Mesenchymal stem cell (in vitro differentiated cells and primary cell): ENCODE measurements around the gene NDUFS7.

Source experiments
- DNase-seq: peaks from one replicate; pipeline ENCODE4 v3.0.0-alpha.2; 2013
- H2AFZ ChIP-seq: one replicate; pipeline ENCODE4 v1.6.1; 2013; ENCODE audit warnings: low read depth, mild to moderate bottlenecking, control low read depth, inconsistent platforms, low read length, moderate library complexity
- H2AK5ac ChIP-seq: 2 replicates; pipeline ENCODE4 v1.6.1; 2013; ENCODE audit warnings: low read length, moderate library complexity, mild to moderate bottlenecking, inconsistent platforms; ENCODE audit not compliant: severe bottlenecking
- H2BK120ac ChIP-seq: one replicate; pipeline ENCODE4 v1.6.1; 2013; ENCODE audit warnings: low read depth, mild to moderate bottlenecking, inconsistent platforms, low read length, moderate library complexity
- H2BK12ac ChIP-seq, 2 experiments: one replicate each; pipeline ENCODE4 v1.6.1; 2013; ENCODE audit warnings: inconsistent platforms in 2 of 2, low read length in 2 of 2, mild to moderate bottlenecking in 2 of 2, moderate library complexity in 2 of 2, control low read depth in 1 of 2
- H2BK15ac ChIP-seq: one replicate; pipeline ENCODE4 v1.6.1; 2013; ENCODE audit warnings: mild to moderate bottlenecking, low read depth, inconsistent platforms; ENCODE audit not compliant: poor library complexity, severe bottlenecking
- H2BK5ac ChIP-seq: 2 replicates; pipeline ENCODE4 v1.6.1; 2013; ENCODE audit warnings: low read depth, mild to moderate bottlenecking, low read length, control low read depth, inconsistent platforms; ENCODE audit not compliant: poor library complexity, severe bottlenecking
- H3K14ac ChIP-seq, 2 experiments: one replicate each; pipeline ENCODE4 v1.6.1; 2013; ENCODE audit warnings: inconsistent platforms in 2 of 2, low read length in 2 of 2, control low read depth in 1 of 2, mild to moderate bottlenecking in 1 of 2, moderate library complexity in 1 of 2
- H3K18ac ChIP-seq, 2 experiments: one replicate each; pipeline ENCODE4 v1.6.1; 2013; ENCODE audit warnings: inconsistent platforms in 2 of 2, low read length in 2 of 2, control low read depth in 1 of 2, low read depth in 1 of 2, mild to moderate bottlenecking in 1 of 2
- H3K23ac ChIP-seq, 2 experiments: one replicate each; pipeline ENCODE4 v1.6.1; 2013; ENCODE audit warnings: inconsistent platforms in 2 of 2, low read length in 2 of 2, mild to moderate bottlenecking in 2 of 2, moderate library complexity in 2 of 2, control low read depth in 1 of 2
- H3K27ac ChIP-seq: 2 replicates; pipeline ENCODE4 v1.5.1; 2013; ENCODE audit warnings: mild to moderate bottlenecking, moderate library complexity, low read length, control low read depth, inconsistent platforms; ENCODE audit not compliant: poor library complexity, severe bottlenecking
- H3K27me3 ChIP-seq, 2 experiments: 2 replicates each; pipeline versions ENCODE4 v1.6.1 to v1.7.0; 2013; ENCODE audit warnings: low read length in 2 of 2, mild to moderate bottlenecking in 2 of 2, moderate library complexity in 2 of 2, control low read depth in 1 of 2, inconsistent platforms in 1 of 2; ENCODE audit not compliant: control insufficient read depth in 1 of 2, insufficient read depth in 1 of 2
- H3K36me3 ChIP-seq, 2 experiments: 2 replicates each; pipeline versions ENCODE4 v1.6.1 to v1.7.0; 2013; ENCODE audit warnings: low read length in 2 of 2, control low read depth in 1 of 2, inconsistent platforms in 1 of 2, low read depth in 1 of 2, mild to moderate bottlenecking in 1 of 2; ENCODE audit not compliant: insufficient read depth in 2 of 2, control insufficient read depth in 1 of 2
- H3K4ac ChIP-seq, 2 experiments: one replicate each; pipeline ENCODE4 v1.6.1; 2013; ENCODE audit warnings: inconsistent platforms in 2 of 2, low read length in 2 of 2, mild to moderate bottlenecking in 2 of 2, moderate library complexity in 2 of 2, control low read depth in 1 of 2, low read depth in 1 of 2
- H3K4me1 ChIP-seq: 2 replicates; pipeline ENCODE4 v1.6.1; 2013; ENCODE audit warnings: low read depth, low read length, control low read depth; ENCODE audit not compliant: control insufficient read depth, insufficient read depth
- H3K4me2 ChIP-seq: 2 replicates; pipeline ENCODE4 v1.6.1; 2013; ENCODE audit warnings: low read length, mild to moderate bottlenecking, inconsistent platforms; ENCODE audit not compliant: poor library complexity, severe bottlenecking
- H3K4me3 ChIP-seq, 2 experiments: 2 replicates each; pipeline versions ENCODE4 v1.5.1 to v1.7.0; 2013; ENCODE audit warnings: low read length in 2 of 2, mild to moderate bottlenecking in 2 of 2, control low read depth in 1 of 2, low read depth in 1 of 2; ENCODE audit not compliant: insufficient read depth in 1 of 2
- H3K79me1 ChIP-seq: replicated peaks from 2 replicates; pipeline ENCODE4 v1.6.1; 2013; ENCODE audit warnings: mild to moderate bottlenecking, control low read depth, low read length, inconsistent platforms; ENCODE audit not compliant: poor library complexity, severe bottlenecking
- H3K9ac ChIP-seq: 2 replicates; pipeline ENCODE4 v1.7.0; 2013; ENCODE audit warnings: mild to moderate bottlenecking, low read length, moderate library complexity
- H3K9me3 ChIP-seq: 2 replicates; pipeline ENCODE4 v1.7.0; 2013; ENCODE audit warnings: mild to moderate bottlenecking, low read length; ENCODE audit not compliant: control insufficient read depth
- H4K8ac ChIP-seq: one replicate; pipeline ENCODE4 v1.6.1; 2013; ENCODE audit warnings: inconsistent platforms, mild to moderate bottlenecking, low read length, moderate library complexity
- H4K91ac ChIP-seq: one replicate; pipeline ENCODE4 v1.6.1; 2013; ENCODE audit warnings: mild to moderate bottlenecking, low read length, inconsistent platforms
- WGBS: methylation state at CpG from one replicate; pipeline ENCODE4 v1.1.7; 2013; ENCODE audit warnings: mixed read lengths; 5-methylcytosine and 5-hydroxymethylcytosine counted together

Gene NDUFS7

GRCh38 chr19:1354970-1355567, 28.6 kb upstream of the NDUFS7 start:
- DNase-seq = no peak

DNA sequence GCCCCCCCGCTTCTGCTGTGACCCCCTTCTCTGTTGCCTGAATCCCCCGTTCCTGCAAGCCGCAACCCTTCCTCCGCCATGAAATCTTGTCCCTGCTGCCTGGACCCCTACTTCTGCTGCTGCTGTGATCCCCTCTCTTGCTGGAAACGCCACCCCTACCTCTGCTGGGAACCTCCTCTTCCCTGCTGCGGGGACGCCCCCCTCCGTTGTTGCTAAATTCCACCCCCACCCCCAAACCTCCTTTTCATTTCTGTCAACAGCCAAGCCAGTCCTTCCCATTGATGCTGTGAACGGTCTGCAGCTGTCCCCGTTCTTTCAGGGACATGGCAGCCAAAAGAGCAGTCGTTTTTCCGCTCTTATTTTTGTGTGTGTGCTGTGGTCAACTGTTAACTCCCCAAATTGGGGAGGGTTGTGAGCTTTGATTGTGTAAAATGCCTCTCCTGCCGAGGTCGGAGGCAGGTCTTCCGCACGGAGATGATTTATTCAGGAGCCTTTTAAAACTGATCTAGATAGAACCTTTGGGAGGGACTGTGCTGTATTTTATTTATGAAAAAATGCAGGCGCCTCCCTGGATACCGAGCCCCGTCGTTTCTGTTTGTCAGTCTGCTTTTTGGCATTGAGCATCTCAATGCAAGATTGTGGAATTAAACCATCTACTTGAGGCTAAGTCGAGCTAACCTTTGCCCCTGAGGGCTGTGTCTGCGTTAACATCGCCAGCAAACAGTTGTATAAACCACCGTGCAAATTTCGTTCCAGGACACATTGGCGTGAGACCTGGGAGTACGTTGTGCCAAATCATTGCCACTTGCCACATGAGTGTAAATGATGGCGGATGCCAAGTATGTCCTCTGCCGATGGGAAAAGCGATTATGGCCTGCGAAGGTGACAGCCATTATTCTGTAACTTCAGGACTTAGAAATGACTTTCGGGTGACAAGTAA, 27.9 kb upstream of the NDUFS7 start:
- H2AFZ ChIP-seq = peak overlapping the region; percentile 75
- H2BK120ac ChIP-seq = no peak overlapping the region
- peak overlapping the region in 1 of 2 experiments; percentile 96 for H3K14ac ChIP-seq
- H3K36me3 ChIP-seq = peaks cover 24 to 40% of the 10 kb centered on the region in 2 experiments
- H2BK5ac ChIP-seq = no peak overlapping the region
- H3K4me1 ChIP-seq = peaks cover 24% of the 10 kb centered on the region
- H3K9me3 ChIP-seq = no peaks in the 10 kb centered on the region
- H4K91ac ChIP-seq = no peak overlapping the region
- H3K27me3 ChIP-seq = no peaks in the 10 kb centered on the region
- peak overlapping the region in 1 of 2 experiments; percentile 50 for H2BK12ac ChIP-seq
- peak overlapping the region in 1 of 2 experiments; percentile 95 for H3K18ac ChIP-seq
- peak overlapping the region; percentile 86 for H3K9ac ChIP-seq
- peak overlapping the region; percentile 95 for H3K4me2 ChIP-seq
- peak overlapping the region; percentile 67 for H2BK15ac ChIP-seq
- peaks cover 11% of the 10 kb centered on the region for H3K79me1 ChIP-seq
- peak overlapping the region in 1 of 2 experiments; percentile 86 for H3K23ac ChIP-seq
- no peak overlapping the region for H2AK5ac ChIP-seq
- DNase-seq = peak; percentile 30
- H3K27ac ChIP-seq = no peak overlapping the region
- WGBS = 37% methylated on average over 32 of the region's 32 CpGs
- H4K8ac ChIP-seq = no peak overlapping the region
- H3K4me3 ChIP-seq = peak overlapping the region; percentile 81 to 84
- H3K4ac ChIP-seq = peak overlapping the region in 1 of 2 experiments; percentile 9

More at GRCh38 chr19:1354970-1355567, 28.6 kb upstream of the NDUFS7 start:
- Histone ChIP-seq H2AK5ac (no peak overlapping the region), H2BK5ac (no peak overlapping the region), H4K91ac (peak overlapping the region; percentile 84), H2BK120ac (no peak overlapping the region), H3K14ac (peak overlapping the region in 1 of 2 experiments; percentile 96), H3K4me3 (peak overlapping the region; percentile 81 to 84), H3K4me2 (peak overlapping the region; percentile 95), H3K4me1 (peaks cover 16% of the 10 kb centered on the region), H2AFZ (peak overlapping the region; percentile 75), H2BK15ac (peak overlapping the region; percentile 67), H3K23ac (peak overlapping the region; percentile 61 to 86), H3K4ac (peak overlapping the region; percentile 62 to 91), H3K18ac (peak overlapping the region; percentile 82 to 95), H3K27me3 (no peaks in the 10 kb centered on the region), H3K79me1 (peaks cover 11% of the 10 kb centered on the region), H3K9me3 (no peaks in the 10 kb centered on the region), H3K9ac (peak overlapping the region; percentile 86), H2BK12ac (peak overlapping the region in 1 of 2 experiments; percentile 50), H3K27ac (no peak overlapping the region), H3K36me3 (peaks cover 17 to 35% of the 10 kb centered on the region in 2 experiments), H4K8ac (no peak overlapping the region)
- WGBS = under 1% methylated on average over 39 of the region's 61 CpGs

DNA sequence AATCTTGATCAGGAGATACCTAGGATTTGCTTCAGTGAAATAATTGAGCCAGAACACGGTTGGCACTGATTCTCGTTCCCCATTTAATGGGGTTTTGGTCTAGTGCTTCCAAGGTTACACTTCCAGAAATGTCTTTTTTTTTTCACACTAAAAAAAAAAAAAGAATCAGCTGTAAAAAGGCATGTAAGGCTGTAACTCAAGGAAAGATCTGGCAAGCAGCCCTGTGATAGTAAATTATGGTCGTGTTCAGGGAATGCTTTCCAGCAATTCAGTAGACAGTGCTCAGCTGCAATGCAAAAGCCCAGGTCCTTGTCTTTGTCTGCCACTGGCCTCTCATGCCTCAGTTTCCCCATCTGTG, 27.2 kb upstream of the NDUFS7 start:
- Histone ChIP-seq H2BK120ac (no peak overlapping the region), H2AFZ (no peak overlapping the region), H2BK15ac (no peak overlapping the region), H3K4ac (no peak overlapping the region), H3K4me2 (no peak overlapping the region), H3K9ac (peak overlapping the region; percentile 86), H2BK5ac (no peak overlapping the region), H3K18ac (no peak overlapping the region), H3K27me3 (no peaks in the 10 kb centered on the region), H3K9me3 (no peaks in the 10 kb centered on the region), H2BK12ac (no peak overlapping the region), H3K14ac (no peak overlapping the region), H3K23ac (no peak overlapping the region), H4K91ac (no peak overlapping the region), H2AK5ac (no peak overlapping the region), H4K8ac (no peak overlapping the region), H3K4me1 (peaks cover 26% of the 10 kb centered on the region), H3K27ac (no peak overlapping the region), H3K36me3 (peaks cover 24 to 40% of the 10 kb centered on the region in 2 experiments), H3K4me3 (peak overlapping the region in 1 of 2 experiments; percentile 84), H3K79me1 (peaks cover 11% of the 10 kb centered on the region)
- WGBS = 27% methylated on average over 1 of the region's 3 CpGs
- DNase-seq = peak; percentile 22

- Histone ChIP-seq H3K4me1 (peaks cover 32% of the 10 kb centered on the region), H3K4me3 (no peak overlapping the region), H3K36me3 (peaks cover 27 to 47% of the 10 kb centered on the region in 2 experiments), H2BK15ac (no peak overlapping the region), H4K91ac (no peak overlapping the region), H2BK5ac (no peak overlapping the region), H2BK12ac (no peak overlapping the region), H3K23ac (no peak overlapping the region), H3K4ac (no peak overlapping the region), H3K14ac (no peak overlapping the region), H2AFZ (no peak overlapping the region), H3K4me2 (no peak overlapping the region), H3K18ac (no peak overlapping the region), H3K27ac (no peak overlapping the region), H3K79me1 (peaks cover 11% of the 10 kb centered on the region), H4K8ac (no peak overlapping the region), H3K9me3 (no peaks in the 10 kb centered on the region), H3K9ac (no peak overlapping the region), H2AK5ac (no peak overlapping the region), H2BK120ac (no peak overlapping the region), H3K27me3 (no peaks in the 10 kb centered on the region)
- WGBS = 89% methylated on average over 22 of the region's 24 CpGs
- no peak for DNase-seq
Measured at GRCh38 chr19:1357531-1358109, 26.1 kb upstream of the NDUFS7 start.
